GM18511 (cell line): Measurements from ENCODE around the gene NEURL1B.

Experiments
- ATAC-seq: cut with Tn5 transposase; IDR thresholded peaks from one replicate; pipeline ENCODE4 v1.9.1; 2021; ENCODE audit warnings: mild to moderate bottlenecking, moderate library complexity; ENCODE audit not compliant: unreplicated experiment

Gene NEURL1B

GRCh38 chr5:172728481-172729241 lies 87.6 kb downstream of the NEURL1B start:
- ATAC-seq, result no peak

DNA sequence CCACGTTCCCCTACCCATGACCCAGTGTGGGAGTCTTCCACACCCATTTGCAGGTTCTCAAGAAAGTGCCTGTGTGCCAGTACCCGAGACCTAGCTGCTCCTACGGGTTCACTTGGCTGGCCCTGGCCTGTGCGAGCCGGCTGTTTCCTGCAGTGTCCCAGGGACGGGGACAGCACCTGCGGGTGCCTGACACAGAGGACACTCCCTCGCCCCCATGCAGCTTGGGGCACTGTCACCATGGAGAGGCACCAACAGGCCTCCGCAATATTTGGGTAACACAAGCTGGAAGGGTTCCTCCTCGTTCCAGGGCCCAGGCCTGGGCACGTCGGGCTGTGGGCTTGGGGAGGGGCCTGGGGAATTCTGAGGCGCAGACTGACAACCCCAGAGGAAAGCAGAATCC lies 88.5 kb downstream of the NEURL1B start:
- ATAC-seq, result no peak

- ATAC-seq, result no peak
Observed at GRCh38 chr5:172730222-172730621, 89.2 kb downstream of the NEURL1B start.

- no peak for ATAC-seq
Observed at GRCh38 chr5:172730981-172731679, 90.1 kb downstream of the NEURL1B start.

GRCh38 chr5:172731680-172732074 lies 90.6 kb downstream of the NEURL1B start:
- no peak for ATAC-seq

DNA sequence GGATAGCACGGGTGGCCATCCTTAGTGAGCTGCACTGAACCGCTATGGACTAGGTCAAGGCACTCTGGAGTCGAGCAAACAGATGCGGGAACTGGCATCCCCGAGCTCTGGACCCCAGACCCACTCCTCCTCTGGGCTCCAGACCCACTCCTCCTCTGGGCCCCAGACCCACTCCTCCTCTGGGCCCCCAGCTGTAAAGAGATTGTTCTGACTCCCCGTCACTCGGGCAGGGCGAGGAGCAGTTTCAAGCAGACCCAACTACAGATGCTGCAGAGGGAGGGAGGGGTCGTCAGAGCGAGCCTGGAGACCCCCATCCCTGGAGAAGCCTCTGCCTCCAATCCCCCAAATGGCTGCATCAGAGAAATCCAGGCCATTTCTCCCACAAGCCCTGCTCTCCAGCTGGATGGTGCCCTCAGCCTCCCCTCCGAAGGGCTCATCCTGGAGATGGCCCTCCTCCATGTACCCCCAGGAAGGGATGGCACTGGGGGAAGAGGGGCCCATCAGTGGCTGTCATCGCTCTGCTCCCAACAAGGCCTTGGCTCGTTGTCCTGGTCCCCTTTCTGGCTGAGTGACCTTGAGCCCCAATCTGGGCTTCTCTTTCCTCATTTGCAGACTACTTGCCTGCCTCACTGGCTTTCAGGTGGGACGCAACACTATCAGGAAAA lies 91.3 kb downstream of the NEURL1B start:
- no peak for ATAC-seq

DNA sequence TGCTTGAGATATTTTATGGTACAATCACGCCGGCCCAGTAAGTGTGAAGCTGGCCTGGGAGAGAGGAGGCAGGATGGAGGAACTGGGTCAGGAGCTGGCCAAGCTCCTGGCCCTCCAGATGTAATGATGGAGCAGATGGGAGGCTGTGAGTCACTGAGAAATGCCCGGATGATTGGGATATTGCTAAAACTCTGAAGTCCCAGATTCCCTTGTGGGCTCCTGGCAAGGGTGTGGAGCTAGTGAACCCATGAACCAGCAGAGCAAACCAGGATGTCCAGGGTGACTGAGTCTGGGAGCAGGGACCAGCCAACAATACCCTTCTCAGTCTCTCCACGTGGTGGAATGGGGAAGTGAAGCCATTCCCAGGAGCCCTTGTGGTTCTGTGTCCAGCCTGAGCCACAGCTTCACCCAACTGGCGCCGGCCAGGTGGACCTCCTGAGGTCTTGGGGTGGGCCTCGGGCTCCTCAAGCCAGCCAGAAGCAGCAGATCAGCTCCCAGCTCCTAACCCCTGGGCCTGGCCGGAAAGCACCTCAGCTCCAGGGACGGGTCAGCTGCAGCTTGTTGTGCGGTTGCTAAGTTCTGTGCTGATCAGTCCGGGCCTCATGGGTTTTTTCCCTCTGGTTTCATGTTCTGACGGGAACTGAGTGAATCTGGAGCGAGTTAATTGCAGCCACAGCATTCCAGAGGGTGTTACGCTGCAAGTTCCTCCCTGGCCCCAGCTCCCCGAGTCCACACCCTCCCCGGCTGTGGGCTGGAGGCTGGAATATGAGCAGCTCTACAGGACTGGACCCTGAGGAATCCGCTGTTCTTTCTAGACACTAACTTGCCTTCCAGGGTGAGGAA lies 92.3 kb downstream of the NEURL1B start:
- no peak for ATAC-seq

GRCh38 chr5:172733974-172734346 lies 92.9 kb downstream of the NEURL1B start:
- ATAC-seq, result no peak

DNA sequence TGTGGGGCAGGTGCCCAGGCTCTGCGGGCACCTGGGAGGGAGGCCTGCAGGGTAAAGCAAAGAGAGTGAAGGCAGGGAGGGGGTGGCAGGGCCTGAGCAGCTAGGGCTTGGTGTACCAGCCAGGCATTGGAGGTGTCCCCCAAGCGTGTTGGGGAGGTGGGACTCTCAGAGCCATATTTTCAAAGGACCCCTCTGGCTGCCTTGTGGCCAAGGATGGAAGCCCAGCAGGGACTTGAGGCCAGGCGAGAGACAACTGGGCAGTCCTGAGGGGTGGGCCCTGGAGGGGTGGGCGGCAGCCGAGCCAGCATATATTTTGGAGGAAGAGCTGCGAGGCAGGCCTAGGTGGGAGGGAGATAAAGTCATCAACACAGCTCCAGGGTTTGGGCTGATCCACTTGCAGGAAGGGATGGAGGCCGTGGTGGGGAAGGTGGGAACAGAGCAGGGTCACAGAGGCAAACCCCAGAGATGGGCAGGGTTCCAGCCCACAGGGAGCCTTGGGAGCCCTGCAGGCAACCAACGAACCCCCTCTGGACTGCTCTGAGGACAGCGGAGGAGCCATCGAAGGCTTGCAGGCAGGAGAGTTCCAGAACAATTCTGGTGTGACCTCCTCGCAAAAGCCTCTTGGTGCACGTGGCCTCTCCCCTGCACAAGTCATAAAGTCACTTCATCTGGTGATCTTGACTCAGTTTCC lies 94.2 kb downstream of the NEURL1B start:
- no peak for ATAC-seq

DNA sequence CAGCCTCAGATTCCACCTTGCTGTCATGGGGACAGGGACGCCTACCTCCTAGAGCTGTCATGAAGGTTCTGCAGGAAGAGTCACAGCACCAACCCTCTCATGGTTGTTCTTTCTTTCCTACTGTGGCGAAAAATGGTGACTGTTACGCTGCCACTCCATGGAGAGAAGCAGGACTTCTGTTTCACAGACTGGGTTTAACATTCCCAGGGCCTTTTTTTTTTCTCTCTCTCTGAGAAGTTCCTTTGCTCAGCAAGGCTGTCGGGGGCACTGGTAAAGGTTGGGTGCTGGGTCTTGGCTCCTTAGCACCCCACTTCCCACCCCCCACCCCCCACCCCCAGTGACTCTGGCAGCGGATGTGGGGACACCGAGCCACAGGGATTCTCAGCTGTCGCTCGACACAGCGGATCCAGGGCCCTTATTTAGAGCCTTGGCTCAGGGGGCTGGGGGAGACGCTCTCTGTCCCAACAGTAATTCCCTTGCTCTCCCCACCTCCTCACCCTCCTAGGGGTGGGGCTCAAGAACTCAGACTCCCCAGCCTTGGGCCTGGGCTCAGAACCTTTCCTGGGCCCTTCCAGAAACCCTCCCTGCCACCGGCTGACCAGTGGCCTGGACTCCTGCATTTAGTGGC lies 95.6 kb downstream of the NEURL1B start:
- ATAC-seq, result no peak

GRCh38 chr5:172739375-172739774 lies 98.3 kb downstream of the NEURL1B start:
- ATAC-seq, result no peak

GRCh38 chr5:172740428-172741205 lies 99.6 kb downstream of the NEURL1B start:
- no peak for ATAC-seq
